Measurements from ENCODE around the gene CDH4. TPM values are rescaled to one million over a fixed set of nuclear protein-coding genes. Genes with fewer than 3 reads are reported as not detected.

The CDH4 gene
- total and polyA plus RNA-seq, 2 donors (not counting 3 experiments of a cell fraction or from before 2014, with no cell fraction given): 0.17 to 0.51 TPM

GRCh38 chr20:61911824-61912223 is 659.8 kb downstream of the CDH4 start:
- dilution Hi-C loops (cut with MboI; ENCODE audit: extremely low pct_ligation_motif_present, low sequenced_read_pairs): no loop called here
- H3K79me2 ChIP-seq (ENCODE audit: control insufficient read depth, insufficient read depth, low read length): no peaks in the 10 kb centered on the region
- H3K27ac ChIP-seq (ENCODE audit: insufficient read depth, low read depth, low read length): no peak overlapping the region
- no peak overlapping the region for H3K9ac ChIP-seq (replicated peaks; ENCODE audit: extremely low read depth, insufficient read depth, low read length)
- BruUV-seq (replicated peaks): no TSS peak
- H4K20me1 ChIP-seq (replicated peaks; ENCODE audit: control insufficient read depth, extremely low read depth, insufficient read depth, low read length): no peaks in the 10 kb centered on the region
- intact Hi-C loops (cut with micrococcal nuclease): no loop called here
- CTCF ChIA-PET: interaction anchor here (1.6 kb wide), 1 partner anchor 15 kb away, joined by 5 read pairs; no protein-coding TSS in a partner anchor
- H3K4me1 ChIP-seq (ENCODE audit: control insufficient read depth, extremely low read depth, insufficient read depth, low read length): no peaks in the 10 kb centered on the region
- no peak overlapping the region for H2AFZ ChIP-seq (ENCODE audit: low read depth, low read length)
- H3K9me3 ChIP-seq (replicated peaks; ENCODE audit: control insufficient read depth, insufficient read depth, low read length): no peaks in the 10 kb centered on the region
- no peak for TF ChIP-seq GATA2 (IDR thresholded peaks at IDR 0.05; ENCODE audit: insufficient read depth, insufficient read length, low read depth, low read length)
- TF ChIP-seq MAX (IDR thresholded peaks at IDR 0.05; ENCODE audit: insufficient read depth, insufficient read length): no peak
- H3K4me3 ChIP-seq (replicated peaks in 1 of 3; ENCODE audit: insufficient read depth in 1 of 3, low read depth in 1 of 3, low read length in 3 of 3): no peak overlapping the region
- H3K4me2 ChIP-seq (ENCODE audit: insufficient read depth, low read length): no peak overlapping the region
- H3K36me3 ChIP-seq (ENCODE audit: control insufficient read depth in 2 of 2, extremely low read depth in 1 of 2, insufficient read depth in 2 of 2, low read length in 2 of 2): no peaks in the 10 kb centered on the region
- no peak for DNase-seq (ENCODE audit: low read depth, low spot score)
- POLR2A ChIA-PET: no interaction called here
- no peaks in the 10 kb centered on the region for H3K9me1 ChIP-seq (replicated peaks; ENCODE audit: control insufficient read depth, extremely low read depth, insufficient read depth, low read length)
- no peaks in the 10 kb centered on the region for H3K27me3 ChIP-seq (ENCODE audit: control insufficient read depth in 2 of 2, insufficient read depth in 2 of 2, low read length in 2 of 2)
- no peak for FAIRE-seq

DNA sequence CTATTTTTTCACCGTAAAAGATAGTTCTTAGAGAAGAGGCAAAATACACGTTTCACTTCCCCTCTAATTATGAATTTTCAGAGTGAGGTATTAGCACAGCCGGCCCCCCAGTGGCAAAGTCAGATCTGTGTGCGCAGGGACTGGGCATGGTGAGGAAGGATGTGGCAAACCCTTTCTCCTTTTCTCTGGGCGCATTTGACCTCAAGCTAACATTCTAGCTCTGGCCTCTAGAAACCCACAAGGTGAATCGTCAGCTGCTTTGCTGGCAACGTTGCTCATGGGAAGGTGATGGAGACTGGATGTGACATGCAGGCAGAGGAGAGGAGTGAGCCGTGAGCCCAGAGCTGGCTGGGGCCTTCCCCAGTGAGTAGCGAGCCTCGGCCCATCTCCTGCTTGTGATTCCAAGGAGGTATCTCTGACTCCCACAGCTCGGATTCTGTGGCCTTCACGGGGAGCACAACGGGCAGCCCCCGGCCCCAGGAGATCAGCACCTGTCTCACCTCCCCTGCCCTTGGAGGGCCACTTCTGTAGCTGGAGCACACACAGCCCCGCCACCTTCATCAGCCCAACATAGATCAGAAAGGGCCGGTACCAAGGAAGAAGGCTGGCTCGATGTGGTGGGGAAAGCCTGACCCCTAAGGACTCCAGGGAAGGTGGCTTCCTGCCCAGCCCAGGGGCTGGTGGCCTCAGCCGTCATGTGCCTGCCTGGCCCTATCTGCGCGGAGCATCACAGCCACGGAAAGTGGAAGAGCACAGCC is 660.8 kb downstream of the CDH4 start:
- ChIA-PET POLR2A (no interaction called here), CTCF (interaction anchor here (1.6 kb wide), 1 partner anchor 16 kb away, joined by 5 read pairs; no protein-coding TSS in a partner anchor)
- H4K20me1 ChIP-seq (replicated peaks; ENCODE audit: control insufficient read depth, extremely low read depth, insufficient read depth, low read length): no peaks in the 10 kb centered on the region
- no peak overlapping the region for H2AFZ ChIP-seq (ENCODE audit: low read depth, low read length)
- H3K9me3 ChIP-seq (replicated peaks; ENCODE audit: control insufficient read depth, insufficient read depth, low read length): no peaks in the 10 kb centered on the region
- H3K79me2 ChIP-seq (ENCODE audit: control insufficient read depth, insufficient read depth, low read length): no peaks in the 10 kb centered on the region
- dilution Hi-C loops (cut with MboI; ENCODE audit: extremely low pct_ligation_motif_present, low sequenced_read_pairs) (no loop called here), intact Hi-C loops (cut with micrococcal nuclease) (no loop called here)
- H3K9ac ChIP-seq (replicated peaks; ENCODE audit: extremely low read depth, insufficient read depth, low read length): no peak overlapping the region
- H3K4me3 ChIP-seq (replicated peaks in 1 of 3; ENCODE audit: insufficient read depth in 1 of 3, low read depth in 1 of 3, low read length in 3 of 3): no peak overlapping the region
- no peaks in the 10 kb centered on the region for H3K27me3 ChIP-seq (ENCODE audit: control insufficient read depth in 2 of 2, insufficient read depth in 2 of 2, low read length in 2 of 2)
- DNase-seq (ENCODE audit: low read depth, low spot score) (no peak), FAIRE-seq (no peak)
- TF ChIP-seq JUN (IDR thresholded peaks at IDR 0.05; ENCODE audit: borderline replicate concordance, insufficient read depth, insufficient read length, low read depth) (no peak), POLR2A (IDR thresholded peaks at IDR 0.05; ENCODE audit: low read depth, low read length) (no peak), FOS (IDR thresholded peaks at IDR 0.05; ENCODE audit: borderline replicate concordance, insufficient read depth, low read length) (no peak), MAX (IDR thresholded peaks at IDR 0.05; ENCODE audit: insufficient read depth, insufficient read length) (no peak), CTCF (IDR thresholded peaks at IDR 0.05; ENCODE audit: extremely low read depth in 1 of 2, insufficient read depth in 1 of 2, low read depth in 1 of 2, low read length in 2 of 2) (no peak), MYC (IDR thresholded peaks at IDR 0.05; ENCODE audit: low read depth, low read length) (no peak), EZH2 (IDR thresholded peaks at IDR 0.05; ENCODE audit: borderline replicate concordance, low read depth, low read length, severe bottlenecking) (no peak)
- H3K36me3 ChIP-seq (ENCODE audit: control insufficient read depth in 2 of 2, extremely low read depth in 1 of 2, insufficient read depth in 2 of 2, low read length in 2 of 2): no peaks in the 10 kb centered on the region
- no peak overlapping the region for H3K4me2 ChIP-seq (ENCODE audit: insufficient read depth, low read length)
- BruUV-seq (replicated peaks): no TSS peak
- H3K4me1 ChIP-seq (ENCODE audit: control insufficient read depth, extremely low read depth, insufficient read depth, low read length): no peaks in the 10 kb centered on the region
- H3K27ac ChIP-seq (ENCODE audit: insufficient read depth, low read depth, low read length): no peak overlapping the region
- no peaks in the 10 kb centered on the region for H3K9me1 ChIP-seq (replicated peaks; ENCODE audit: control insufficient read depth, extremely low read depth, insufficient read depth, low read length)

Measured in endothelial cell of umbilical vein (primary cell).